ENCODE results near the gene GTPBP6.
A peak's percentile ranks its signal among the peaks of the same experiment; 100 is the strongest.

- TF ChIP-seq CTCF (IDR thresholded peaks at IDR 0.05; ENCODE audit: low read length) (0 out of 2 replicates have a peak, but pooled peaks have one; percentile 5), EZH2 (IDR thresholded peaks at IDR 0.05; ENCODE audit: borderline replicate concordance, low read length) (no peak)
Measured at GRCh38 chrX:331825-332495, 13.4 kb upstream of the GTPBP6 start.

Data from OCI-LY1 (cell line).